K562 (cell line): ENCODE data around the gene CSTPP1. TPM values are rescaled to one million over a fixed set of nuclear protein-coding genes. Genes with fewer than 3 reads are reported as not detected.

ENCODE experiments used
- CEBPG ChIP-seq, 3 experiments: fragments of 200-800 bp in 1 of 3; sonication (Bioruptor generic) in 1 of 3; sonication (generic) in 1 of 3; formaldehyde crosslinking in 1 of 3; IDR thresholded peaks in 2 of 3; conservative IDR thresholded peaks in 1 of 3; 2 replicates each; pipeline versions ENCODE4 v1.6.1 to v1.8.0; 2016 to 2022; ENCODE audit warnings: missing compliant biosample characterization in 2 of 3, missing genetic modification characterization in 2 of 3, mild to moderate bottlenecking in 1 of 3, missing genetic modification reagents in 1 of 3
- CREM ChIP-seq: IDR thresholded peaks from 2 replicates; pipeline ENCODE4 v1.6.1; 2014; ENCODE audit warnings: antibody characterized with exemption, low read depth
- CXXC5 ChIP-seq: fragments of 250-450 bp; sonication (Bioruptor Pico); IDR thresholded peaks from 2 replicates; pipeline ENCODE4 v1.8.0; 2022; ENCODE audit warnings: inconsistent platforms, mild to moderate bottlenecking, moderate library complexity
- E2F8 ChIP-seq: fragments of 450-650 bp; IDR thresholded peaks from 2 replicates; pipeline ENCODE4 v1.7.1; 2018; ENCODE audit warnings: mild to moderate bottlenecking, low read depth; ENCODE audit not compliant: partially characterized antibody
- EGR1 ChIP-seq: fragments of 450-650 bp; conservative IDR thresholded peaks from 2 replicates; pipeline ENCODE4 v1.6.1; 2017; ENCODE audit warnings: mild to moderate bottlenecking
- FOXM1 ChIP-seq, 2 experiments: fragments of 450-650 bp in 1 of 2; sonication (generic) in 1 of 2; formaldehyde crosslinking in 1 of 2; IDR thresholded peaks; 2 replicates each; pipeline versions ENCODE4 v1.6.1 to v1.9.0; 2017 to 2022; ENCODE audit warnings: low read depth in 2 of 2, mild to moderate bottlenecking in 2 of 2, missing genetic modification reagents in 1 of 2, moderate library complexity in 1 of 2
- HBP1 ChIP-seq: fragments of 450-650 bp; formaldehyde crosslinking; IDR thresholded peaks from 2 replicates; pipeline ENCODE4 v1.4.0; 2022; ENCODE audit warnings: missing genetic modification characterization
- KAT8 ChIP-seq: fragments of 450-650 bp; IDR thresholded peaks from 2 replicates; pipeline ENCODE4 v1.6.1; 2016; ENCODE audit warnings: low read depth, mild to moderate bottlenecking
- KLF6 ChIP-seq: fragments of 250-450 bp; sonication (Bioruptor Pico); IDR thresholded peaks from 2 replicates; pipeline ENCODE4 v1.4.0; 2020; ENCODE audit warnings: mild to moderate bottlenecking, moderate library complexity, borderline replicate concordance
- LCOR ChIP-seq: sonication (generic); formaldehyde crosslinking; IDR thresholded peaks from 2 replicates; pipeline ENCODE4 v1.8.0; 2022; ENCODE audit warnings: mild to moderate bottlenecking, missing genetic modification reagents
- NEUROD1 ChIP-seq: fragments of 150-350 bp; IDR thresholded peaks from 2 replicates; pipeline ENCODE4 v1.6.1; 2014; ENCODE audit warnings: borderline replicate concordance, low read length, low read depth; ENCODE audit not compliant: partially characterized antibody
- NFXL1 ChIP-seq: fragments of 450-650 bp; formaldehyde crosslinking; IDR thresholded peaks from 2 replicates; pipeline ENCODE4 v1.4.0; 2021; ENCODE audit warnings: mild to moderate bottlenecking
- NR2C2 ChIP-seq, 2 experiments: fragments of 200-800 bp in 1 of 2; sonication (Bioruptor generic) in 1 of 2; sonication (generic) in 1 of 2; formaldehyde crosslinking in 1 of 2; IDR thresholded peaks; 2 replicates each; pipeline versions ENCODE4 v1.6.1 to v1.8.0; 2016 to 2022; ENCODE audit warnings: mild to moderate bottlenecking in 1 of 2, missing compliant biosample characterization in 1 of 2, missing genetic modification characterization in 1 of 2, missing genetic modification reagents in 1 of 2
- PHF8 ChIP-seq: fragments of 200-600 bp; sonication (generic); IDR thresholded peaks from 2 replicates; pipeline ENCODE4 v1.6.1; 2012; ENCODE audit warnings: mixed run types, mild to moderate bottlenecking, inconsistent platforms, low read length, moderate library complexity, borderline replicate concordance
- RFX7 ChIP-seq: fragments of 250-450 bp; sonication (Bioruptor Pico); IDR thresholded peaks from 2 replicates; pipeline ENCODE4 v1.5.1; 2021; ENCODE audit warnings: mild to moderate bottlenecking
- SMAD4 ChIP-seq: fragments of 250-450 bp; sonication (Bioruptor Pico); conservative IDR thresholded peaks from 2 replicates; pipeline ENCODE4 v1.8.0; 2021; ENCODE audit warnings: inconsistent platforms, mild to moderate bottlenecking, moderate library complexity
- SMC3 ChIP-seq: conservative IDR thresholded peaks from 2 replicates; pipeline ENCODE4 v1.6.1; 2011; ENCODE audit warnings: low read depth, low read length, improper control_type of control experiment; ENCODE audit not compliant: insufficient read depth
- SP1 ChIP-seq: sonication (generic); formaldehyde crosslinking; IDR thresholded peaks from 2 replicates; pipeline ENCODE4 v1.8.1; 2022; ENCODE audit warnings: mild to moderate bottlenecking, missing genetic modification reagents
- STAG1 ChIP-seq: sonication (generic); formaldehyde crosslinking; IDR thresholded peaks from 2 replicates; pipeline ENCODE4 v1.5.0; 2020; ENCODE audit warnings: missing genetic modification reagents, borderline replicate concordance
- ZBTB7A ChIP-seq: IDR thresholded peaks from 2 replicates; pipeline ENCODE4 v1.6.1; 2011; ENCODE audit warnings: low read depth, mild to moderate bottlenecking, low read length, moderate library complexity, borderline replicate concordance; ENCODE audit not compliant: control insufficient read depth
- ZNF589 ChIP-seq: fragments of 200-800 bp; sonication (Bioruptor generic); IDR thresholded peaks from 2 replicates; pipeline ENCODE4 v1.6.1; 2016; ENCODE audit warnings: low read depth, missing genetic modification characterization, missing compliant biosample characterization
- ZNF644 ChIP-seq: fragments of 200-800 bp; sonication (Bioruptor generic); IDR thresholded peaks from 2 replicates; pipeline ENCODE4 v1.6.1; 2016; ENCODE audit warnings: low read depth, missing genetic modification characterization, missing compliant biosample characterization
- polyA plus RNA-seq, 8 experiments: library from polyadenylated mRNA; depleted of rRNA in 4 of 8; stranded (reverse) in 5 of 8; unstranded in 3 of 8; fragments of >200 nt; fragmentation: Nextera tagmentation in 2 of 8; fragmentation: Illumina TruSeq in 1 of 8; extraction: Ambion mirVana in 2 of 8; extraction: Trizol in 1 of 8; gene quantifications; 2 replicates each; pipeline versions ENCODE4 v1.2.1 to v1.2.3, GENCODE V29; 2011 to 2014; ENCODE audit warnings: inconsistent platforms in 1 of 8, missing spikeins in 1 of 8
- total RNA-seq, 7 experiments: library from RNA; depleted of rRNA in 6 of 7; stranded (reverse); fragments of >200 nt in 6 of 7; fragmentation: Illumina TruSeq in 2 of 7; extraction: Trizol in 2 of 7; gene quantifications; 2 replicates each; pipeline versions ENCODE4 v1.2.1 to v1.2.3, GENCODE V29; 2011 to 2021; ENCODE audit warnings: low replicate concordance in 1 of 7

The CSTPP1 gene
- total and polyA plus RNA-seq, 9 of the 15 experiments (the other 6 are each of a cell fraction or from before 2014, with no cell fraction given): 6.5 to 17.8 (median 9.2) TPM

- peak; percentile 2; the same call in 1 of the 2 replicates for TF ChIP-seq RFX7 (CRISPR knock-in tag)
- TF ChIP-seq ZBTB7A: peak; percentile 87; the same call in 1 of the 2 replicates
- no peak for TF ChIP-seq NR2C2 (CRISPR knock-in tag; IDR thresholded peaks at IDR 0.05)
- TF ChIP-seq NR2C2 (tag; IDR thresholded peaks at IDR 0.05): peak; percentile 90
- TF ChIP-seq E2F8: peak; percentile 40
- TF ChIP-seq EGR1: peak; percentile 70; the same call in 1 of the 2 replicates
- TF ChIP-seq CEBPG (CRISPR knock-in tag; IDR thresholded peaks at IDR 0.05): 0 out of 2 replicates have a peak, but pooled peaks have one; percentile 17
- no peak for TF ChIP-seq CEBPG (tag; conservative IDR thresholded peaks at IDR 0.05 in 1 of 2, IDR thresholded peaks at IDR 0.05 in 1 of 2)
- peak; percentile 22; the same call in 1 of the 2 replicates for TF ChIP-seq SMC3
- peak; percentile 40; the same call in 1 of the 2 replicates for TF ChIP-seq PHF8
- TF ChIP-seq SMAD4 (CRISPR knock-in tag): peak; percentile 59; the same call in 1 of the 2 replicates
- TF ChIP-seq LCOR: 0 out of 2 replicates have a peak, but pooled peaks have one; percentile 59
- TF ChIP-seq HBP1 (CRISPR knock-in tag): peak; percentile 7; the same call in 1 of the 2 replicates
- no peak for TF ChIP-seq KAT8
- TF ChIP-seq ZNF644: no peak
- no peak for TF ChIP-seq CREM
- peak; percentile 68; the same call in 1 of the 2 replicates for TF ChIP-seq ZNF589 (CRISPR knock-in tag)
- TF ChIP-seq FOXM1 (IDR thresholded peaks at IDR 0.05; ENCODE audit: low read depth): peak; percentile 11; the same call in 1 of the 2 replicates
- no peak for TF ChIP-seq FOXM1 (CRISPR knock-in tag; IDR thresholded peaks at IDR 0.05; ENCODE audit: low read depth)
- TF ChIP-seq STAG1 (CRISPR knock-in tag): no peak
- TF ChIP-seq CXXC5 (CRISPR knock-in tag): 0 out of 2 replicates have a peak, but pooled peaks have one; percentile 2
- 0 out of 2 replicates have a peak, but pooled peaks have one; percentile 35 for TF ChIP-seq KLF6 (CRISPR knock-in tag)
- no peak for TF ChIP-seq NFXL1
- TF ChIP-seq SP1 (CRISPR knock-in tag): peak; percentile 5; the same call in 1 of the 2 replicates
- peak; percentile 12 for TF ChIP-seq NEUROD1
Measured at GRCh38 chr11:47177229-47177845, 240.8 kb downstream of the CSTPP1 start (continued).
